Naive thymus-derived CD4-positive, alpha-beta T cell (primary cell): Measurements from ENCODE around the gene PKNOX2. TPM values are rescaled to one million over a fixed set of nuclear protein-coding genes. Genes with fewer than 3 reads are reported as not detected.

ENCODE experiments used
- ATAC-seq: fragments of 150-1000 bp; cut with Tn5 transposase; 2 replicates; pipeline ENCODE4 v1.10.0; 2021; ENCODE audit warnings: mild to moderate bottlenecking, moderate library complexity
- CTCF ChIA-PET: fragments of 350-600 bp; sonication (Branson Sonifier 250); formaldehyde crosslinking; loops from one replicate; lab custom pipeline; 2021; ENCODE audit warnings: antibody characterized with exemption; lab: Charles Lee
- POLR2A ChIA-PET: fragments of 350-600 bp; sonication (Branson Sonifier 250); formaldehyde crosslinking; loops from one replicate; lab custom pipeline; 2021; ENCODE audit warnings: antibody characterized with exemption, inconsistent platforms; lab: Charles Lee
- DNase-seq, 9 donors: peaks; one replicate each; pipeline versions ENCODE4 v3.0.0 to v3.0.0-alpha.2; 2020 to 2022; ENCODE audit warnings: mixed read lengths in 1 of 9
- H3K27ac ChIP-seq: one replicate; pipeline ENCODE4 v1.7.0; 2013; ENCODE audit warnings: mild to moderate bottlenecking, low read depth, low read length, moderate library complexity
- H3K27me3 ChIP-seq, 2 donors: one replicate each; pipeline ENCODE4 v1.7.0; 2013; ENCODE audit warnings: low read length in 2 of 2, mild to moderate bottlenecking in 2 of 2, moderate library complexity in 2 of 2; ENCODE audit not compliant: control insufficient read depth in 2 of 2, insufficient read depth in 2 of 2
- H3K36me3 ChIP-seq, 3 experiments: 1 replicate in 2 of 3; 2 replicates in 1 of 3; pipeline ENCODE4 v1.7.0; 2013; ENCODE audit warnings: low read length in 3 of 3, mild to moderate bottlenecking in 3 of 3, moderate library complexity in 1 of 3; ENCODE audit not compliant: insufficient read depth in 3 of 3, control insufficient read depth in 2 of 3
- H3K4me1 ChIP-seq, 2 donors: one replicate each; pipeline ENCODE4 v1.7.0; 2013; ENCODE audit warnings: low read length in 2 of 2, mild to moderate bottlenecking in 2 of 2, moderate library complexity in 1 of 2; ENCODE audit not compliant: control insufficient read depth in 2 of 2, insufficient read depth in 2 of 2
- H3K4me3 ChIP-seq: 2 replicates; pipeline ENCODE4 v1.7.0; 2013; ENCODE audit warnings: mild to moderate bottlenecking, low read length
- H3K9me3 ChIP-seq, 3 experiments: 1 replicate in 2 of 3; 2 replicates in 1 of 3; pipeline ENCODE4 v1.7.0; 2013; ENCODE audit warnings: low read length in 3 of 3; ENCODE audit not compliant: control insufficient read depth in 2 of 3
- H3K27ac Mint-ChIP-seq, 9 donors: one replicate each; pipeline ENCODE4 v1.8.0; 2020 to 2022; ENCODE audit warnings: mixed read lengths in 9 of 9, mild to moderate bottlenecking in 8 of 9, moderate library complexity in 5 of 9, inconsistent platforms in 2 of 9
- H3K27me3 Mint-ChIP-seq, 5 donors: one replicate each; pipeline ENCODE4 v1.8.0; 2021 to 2022; ENCODE audit warnings: mixed read lengths in 5 of 5, mild to moderate bottlenecking in 1 of 5
- H3K36me3 Mint-ChIP-seq, 5 donors: one replicate each; pipeline ENCODE4 v1.8.0; 2020 to 2022; ENCODE audit warnings: mixed read lengths in 5 of 5, mild to moderate bottlenecking in 3 of 5, inconsistent platforms in 1 of 5
- H3K4me1 Mint-ChIP-seq, 7 donors: one replicate each; pipeline ENCODE4 v1.8.0; 2020 to 2022; ENCODE audit warnings: mixed read lengths in 7 of 7, mild to moderate bottlenecking in 3 of 7, inconsistent platforms in 1 of 7
- H3K4me3 Mint-ChIP-seq, 10 donors: one replicate each; pipeline ENCODE4 v1.8.0; 2020 to 2022; ENCODE audit warnings: mild to moderate bottlenecking in 10 of 10, mixed read lengths in 10 of 10, moderate library complexity in 6 of 10, inconsistent platforms in 2 of 10
- H3K9me3 Mint-ChIP-seq, 11 donors: one replicate each; pipeline ENCODE4 v1.8.0; 2020 to 2022; ENCODE audit warnings: mixed read lengths in 11 of 11, mild to moderate bottlenecking in 4 of 11, inconsistent platforms in 1 of 11, moderate library complexity in 1 of 11
- intact Hi-C, 2 donors: fragments of 100-400 bp; cut with micrococcal nuclease; formaldehyde crosslinking; loops; one replicate each; pipeline ENCODE4 v1.15.1; 2023
- polyA plus RNA-seq, 2 donors: library from polyadenylated mRNA; unstranded; fragments of 300-500 nt; fragmentation: Illumina TruSeq; gene quantifications; one replicate each; pipeline ENCODE4 v1.2.3, GENCODE V29; 2021
- total RNA-seq, 6 experiments: library from RNA in 5 of 6; stranded (reverse) in 5 of 6; gene quantifications; 1 replicate in 5 of 6; 2 replicates in 1 of 6; pipeline ENCODE4 v1.2.3 and lab custom pipeline; 2021 to 2026

The PKNOX2 gene
- total and polyA plus RNA-seq, 7 experiments from 2014 or later, result not detected

GRCh38 chr11:125192183-125192582 lies 27.6 kb downstream of the PKNOX2 start:
- Histone ChIP-seq H3K4me3 (no peak overlapping the region), H3K9me3 (peaks cover 0 to 18% (median 0%) of the 10 kb centered on the region in 3 experiments), H3K36me3 (no peaks in the 10 kb centered on the region), H3K27me3 (peaks cover 0 to 8% of the 10 kb centered on the region in 2 donors), H3K4me1 (no peaks in the 10 kb centered on the region), H3K27ac (no peak overlapping the region)
- no peak overlapping the region for H3K27ac Mint-ChIP-seq
- H3K36me3 Mint-ChIP-seq, result peaks cover 0 to 9% (median 0%) of the 10 kb centered on the region in 5 donors
- ATAC-seq, result no peak
- H3K27me3 Mint-ChIP-seq, result peaks cover 48 to 61% (median 57%) of the 10 kb centered on the region in 5 donors
- POLR2A ChIA-PET, result no interaction called here
- H3K4me3 Mint-ChIP-seq, result no peak overlapping the region
- H3K9me3 Mint-ChIP-seq, result peaks cover 0 to 25% (median 12%) of the 10 kb centered on the region in 11 donors
- intact Hi-C loops, result no loop called here
- DNase-seq, result no peak
- H3K4me1 Mint-ChIP-seq, result no peaks in the 10 kb centered on the region
- CTCF ChIA-PET, result no interaction called here

DNA sequence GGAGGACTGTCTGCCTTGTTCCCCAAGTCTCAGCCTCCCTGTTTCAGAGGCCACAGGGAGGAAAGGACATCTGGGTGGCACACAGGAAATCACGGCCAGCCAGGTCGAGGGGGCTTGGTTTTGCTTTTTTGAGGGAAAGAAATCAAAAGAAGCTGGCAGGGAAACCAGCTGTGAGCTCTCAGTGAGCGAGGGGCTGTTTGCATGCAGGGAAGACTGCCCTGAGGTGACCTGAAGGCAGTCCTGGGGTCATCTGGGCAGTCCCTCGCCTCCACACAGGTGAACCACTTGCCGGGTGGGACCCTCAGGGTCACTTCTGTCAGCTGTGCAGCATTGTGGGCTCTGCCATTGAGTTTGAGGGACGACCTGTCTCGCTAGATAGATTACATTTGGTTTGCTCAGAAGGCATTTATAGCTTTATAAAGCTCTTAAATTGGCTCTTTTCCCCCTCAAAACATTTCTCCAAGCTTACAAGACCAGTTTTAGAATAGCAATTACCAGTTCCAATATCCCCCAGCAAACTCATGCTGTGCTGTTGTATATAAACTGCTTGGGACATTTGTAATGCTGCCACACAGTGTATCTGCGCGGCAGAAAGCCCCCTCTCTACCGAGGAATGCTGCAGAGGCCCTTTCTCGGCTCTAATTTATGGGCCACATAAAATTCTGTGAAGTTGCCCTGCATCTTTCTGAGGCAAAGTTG lies 28.3 kb downstream of the PKNOX2 start:
- Histone ChIP-seq H3K27me3 (peaks cover 0 to 8% of the 10 kb centered on the region in 2 donors), H3K27ac (no peak overlapping the region), H3K4me1 (no peaks in the 10 kb centered on the region), H3K36me3 (no peaks in the 10 kb centered on the region), H3K4me3 (no peak overlapping the region), H3K9me3 (peaks cover 0 to 18% (median 0%) of the 10 kb centered on the region in 3 experiments)
- intact Hi-C loops, result no loop called here
- Mint-ChIP-seq H3K27ac (no peak overlapping the region), H3K4me1 (no peaks in the 10 kb centered on the region), H3K36me3 (peaks cover 0 to 9% (median 0%) of the 10 kb centered on the region in 5 donors), H3K27me3 (peaks cover 43 to 61% (median 52%) of the 10 kb centered on the region in 5 donors), H3K4me3 (no peak overlapping the region), H3K9me3 (peaks cover 0 to 25% (median 12%) of the 10 kb centered on the region in 11 donors)
- no peak for ATAC-seq
- POLR2A ChIA-PET, result no interaction called here
- CTCF ChIA-PET, result no interaction called here
- no peak for DNase-seq

DNA sequence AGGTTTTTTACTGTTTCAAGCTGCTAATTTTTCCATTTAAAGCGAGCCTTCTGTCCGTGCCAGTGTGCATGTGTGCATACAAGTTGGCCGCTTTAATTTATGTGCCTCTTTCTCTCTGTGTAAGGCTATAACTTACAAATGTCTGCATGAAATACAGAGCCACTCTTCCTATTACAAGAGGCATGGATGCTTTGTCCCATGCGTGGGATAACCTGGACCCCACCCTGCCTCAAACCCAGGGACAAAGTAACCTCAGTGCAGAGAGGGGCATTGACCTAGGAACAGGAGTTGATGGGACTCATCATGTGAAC lies 28.8 kb downstream of the PKNOX2 start:
- H3K4me1 Mint-ChIP-seq, result no peaks in the 10 kb centered on the region
- Histone ChIP-seq H3K4me3 (no peak overlapping the region), H3K36me3 (no peaks in the 10 kb centered on the region), H3K27ac (no peak overlapping the region), H3K27me3 (peaks cover 0 to 8% of the 10 kb centered on the region in 2 donors), H3K9me3 (peaks cover 0 to 18% (median 0%) of the 10 kb centered on the region in 3 experiments), H3K4me1 (no peaks in the 10 kb centered on the region)
- ATAC-seq, result no peak
- H3K27ac Mint-ChIP-seq, result peak overlapping the region in 1 of 9 donors; percentile 87
- H3K27me3 Mint-ChIP-seq, result peaks cover 38 to 59% (median 52%) of the 10 kb centered on the region in 5 donors
- no peak for DNase-seq
- POLR2A ChIA-PET, result no interaction called here
- H3K9me3 Mint-ChIP-seq, result peaks cover 0 to 25% (median 12%) of the 10 kb centered on the region in 11 donors
- no peak overlapping the region for H3K4me3 Mint-ChIP-seq
- intact Hi-C loops, result no loop called here
- peaks cover 0 to 9% (median 0%) of the 10 kb centered on the region in 5 donors for H3K36me3 Mint-ChIP-seq
- CTCF ChIA-PET, result no interaction called here

DNA sequence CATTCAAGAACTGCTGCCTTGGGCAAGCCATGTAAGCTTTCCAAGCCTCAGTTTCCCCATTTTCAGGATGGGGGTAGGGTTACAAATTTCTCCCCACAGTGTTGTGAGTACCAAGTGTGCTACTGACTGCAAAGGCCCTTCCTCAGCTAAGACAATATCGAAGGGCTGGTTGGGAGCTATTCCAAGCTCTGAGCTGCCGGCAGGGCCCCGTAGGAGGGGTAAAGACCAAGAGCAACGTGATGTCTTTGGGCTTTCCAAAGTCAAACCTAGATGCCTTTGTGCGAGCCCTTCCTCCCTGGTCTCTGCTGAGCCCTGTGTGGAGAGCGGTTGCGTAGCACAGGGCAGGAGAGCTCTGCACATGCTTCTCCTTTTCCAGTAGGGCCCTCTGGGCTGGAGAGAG lies 29.3 kb downstream of the PKNOX2 start:
- no peak for DNase-seq

GRCh38 chr11:125199915-125200314 lies 35.4 kb downstream of the PKNOX2 start:
- no peak overlapping the region for H3K27ac ChIP-seq
- H3K36me3 ChIP-seq, result no peaks in the 10 kb centered on the region
- H3K4me3 ChIP-seq, result no peak overlapping the region
- peaks cover 0 to 5% (median 0%) of the 10 kb centered on the region in 11 donors for H3K9me3 Mint-ChIP-seq
- ATAC-seq (no peak), DNase-seq (no peak)
- H3K27me3 ChIP-seq, result no peaks in the 10 kb centered on the region
- intact Hi-C loops, result no loop called here
- H3K4me1 Mint-ChIP-seq, result no peaks in the 10 kb centered on the region
- no peaks in the 10 kb centered on the region for H3K4me1 ChIP-seq
- no peaks in the 10 kb centered on the region for H3K9me3 ChIP-seq
- H3K27ac Mint-ChIP-seq, result no peak overlapping the region
- POLR2A ChIA-PET, result no interaction called here
- H3K4me3 Mint-ChIP-seq, result no peak overlapping the region
- peaks cover 5 to 30% (median 10%) of the 10 kb centered on the region in 5 donors for H3K27me3 Mint-ChIP-seq
- CTCF ChIA-PET, result no interaction called here
- H3K36me3 Mint-ChIP-seq, result no peaks in the 10 kb centered on the region

More for the DNA sequence above, 29.3 kb downstream of the PKNOX2 start:
- Mint-ChIP-seq H3K36me3 (peaks cover 0 to 9% (median 0%) of the 10 kb centered on the region in 5 donors), H3K9me3 (peaks cover 0 to 25% (median 12%) of the 10 kb centered on the region in 11 donors), H3K27ac (peak overlapping the region in 1 of 9 donors; percentile 87), H3K4me1 (no peaks in the 10 kb centered on the region), H3K27me3 (peaks cover 38 to 59% (median 54%) of the 10 kb centered on the region in 5 donors), H3K4me3 (no peak overlapping the region)
- ATAC-seq, result no peak
- H3K36me3 ChIP-seq, result no peaks in the 10 kb centered on the region
- ChIA-PET CTCF (no interaction called here), POLR2A (no interaction called here)
- H3K27ac ChIP-seq, result no peak overlapping the region
- peaks cover 0 to 8% of the 10 kb centered on the region in 2 donors for H3K27me3 ChIP-seq
- H3K4me1 ChIP-seq, result no peaks in the 10 kb centered on the region
- peaks cover 0 to 18% (median 0%) of the 10 kb centered on the region in 3 experiments for H3K9me3 ChIP-seq
- intact Hi-C loops, result no loop called here
- H3K4me3 ChIP-seq, result no peak overlapping the region

DNA sequence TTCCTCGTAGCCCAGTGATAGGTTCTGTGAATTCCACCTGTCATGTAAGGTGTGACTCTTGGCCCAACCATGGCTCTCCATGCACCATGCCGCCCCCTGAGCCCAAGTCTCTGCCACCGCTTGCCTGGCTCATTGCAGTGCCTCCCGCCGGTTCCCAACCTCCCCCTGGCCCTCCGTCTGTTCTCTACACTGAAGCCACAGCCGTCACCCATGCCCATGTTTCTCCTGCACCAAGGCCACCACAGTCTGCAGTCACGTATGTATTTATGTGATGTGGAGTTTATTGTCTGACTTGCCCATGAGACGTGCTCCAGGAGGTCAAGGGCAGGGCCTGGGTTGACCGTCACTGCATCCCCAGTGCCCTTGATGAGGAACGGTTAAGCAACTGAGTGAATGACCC lies 35.9 kb downstream of the PKNOX2 start:
- DNase-seq (no peak), ATAC-seq (no peak)
- no peak overlapping the region for H3K4me3 ChIP-seq
- POLR2A ChIA-PET, result no interaction called here
- H3K36me3 ChIP-seq, result no peaks in the 10 kb centered on the region
- Mint-ChIP-seq H3K27ac (no peak overlapping the region), H3K36me3 (no peaks in the 10 kb centered on the region), H3K9me3 (peaks cover 0 to 3% (median 0%) of the 10 kb centered on the region in 11 donors), H3K4me1 (no peaks in the 10 kb centered on the region), H3K4me3 (no peak overlapping the region), H3K27me3 (peaks cover 5 to 32% (median 10%) of the 10 kb centered on the region in 5 donors)
- no peaks in the 10 kb centered on the region for H3K9me3 ChIP-seq
- no peak overlapping the region for H3K27ac ChIP-seq
- H3K4me1 ChIP-seq, result no peaks in the 10 kb centered on the region
- H3K27me3 ChIP-seq, result no peaks in the 10 kb centered on the region
- intact Hi-C loops, result no loop called here
- CTCF ChIA-PET, result interaction anchor here (0.5 kb wide), 1 partner anchor 146 kb away, joined by 3 read pairs; no protein-coding TSS in a partner anchor
